OCI-LY7 (cell line): ENCODE measurements around the gene OR9A2.

ENCODE experiments used
- EZH2phosphoT487 ChIP-seq: fragments of 200-600 bp; sonication (generic); IDR thresholded peaks from 2 replicates; pipeline ENCODE4 v1.6.1; 2018; ENCODE audit warnings: low read depth, borderline replicate concordance, mild to moderate bottlenecking, mixed run types, antibody characterized with exemption, low read length, moderate library complexity, mixed read lengths
- TF ChIP-seq, protein P1 (sequence below): fragments of 200-600 bp; sonication (generic); conservative IDR thresholded peaks from 2 replicates; pipeline ENCODE4 v1.5.1; 2014; ENCODE audit warnings: mild to moderate bottlenecking, antibody characterized with exemption, low read length, moderate library complexity, mixed read lengths

DNA sequence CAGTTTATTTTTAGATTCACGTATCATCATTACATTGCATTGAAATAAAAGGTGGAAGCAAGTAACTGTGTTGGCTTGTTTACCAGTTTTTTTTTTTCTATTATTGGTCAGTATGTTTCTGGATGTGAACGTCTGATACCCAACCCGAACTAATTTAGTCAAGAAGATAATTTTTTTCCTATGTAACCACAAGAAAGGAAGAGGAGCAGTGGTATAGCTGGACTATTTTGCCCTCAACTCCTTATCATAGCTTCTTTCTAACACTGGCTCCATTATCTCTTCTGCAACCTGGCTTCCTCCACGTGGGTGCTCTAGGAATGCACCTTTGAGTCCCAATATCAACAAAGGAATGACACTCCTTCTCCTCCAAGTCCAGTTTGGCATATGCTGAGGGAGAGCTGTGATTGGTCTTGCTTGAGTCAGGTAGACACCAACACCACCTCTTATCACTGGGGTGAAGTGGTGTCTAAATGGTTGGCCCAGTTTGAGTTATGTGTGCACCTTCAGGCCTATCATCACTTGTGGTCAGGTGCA, 29.4 kb downstream of the OR9A2 start:
- TF ChIP-seq, protein P1, sequence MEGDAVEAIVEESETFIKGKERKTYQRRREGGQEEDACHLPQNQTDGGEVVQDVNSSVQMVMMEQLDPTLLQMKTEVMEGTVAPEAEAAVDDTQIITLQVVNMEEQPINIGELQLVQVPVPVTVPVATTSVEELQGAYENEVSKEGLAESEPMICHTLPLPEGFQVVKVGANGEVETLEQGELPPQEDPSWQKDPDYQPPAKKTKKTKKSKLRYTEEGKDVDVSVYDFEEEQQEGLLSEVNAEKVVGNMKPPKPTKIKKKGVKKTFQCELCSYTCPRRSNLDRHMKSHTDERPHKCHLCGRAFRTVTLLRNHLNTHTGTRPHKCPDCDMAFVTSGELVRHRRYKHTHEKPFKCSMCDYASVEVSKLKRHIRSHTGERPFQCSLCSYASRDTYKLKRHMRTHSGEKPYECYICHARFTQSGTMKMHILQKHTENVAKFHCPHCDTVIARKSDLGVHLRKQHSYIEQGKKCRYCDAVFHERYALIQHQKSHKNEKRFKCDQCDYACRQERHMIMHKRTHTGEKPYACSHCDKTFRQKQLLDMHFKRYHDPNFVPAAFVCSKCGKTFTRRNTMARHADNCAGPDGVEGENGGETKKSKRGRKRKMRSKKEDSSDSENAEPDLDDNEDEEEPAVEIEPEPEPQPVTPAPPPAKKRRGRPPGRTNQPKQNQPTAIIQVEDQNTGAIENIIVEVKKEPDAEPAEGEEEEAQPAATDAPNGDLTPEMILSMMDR = no peak
- TF ChIP-seq EZH2phosphoT487 = no peak
